Measurements from ENCODE around the gene FZR1.

DNA sequence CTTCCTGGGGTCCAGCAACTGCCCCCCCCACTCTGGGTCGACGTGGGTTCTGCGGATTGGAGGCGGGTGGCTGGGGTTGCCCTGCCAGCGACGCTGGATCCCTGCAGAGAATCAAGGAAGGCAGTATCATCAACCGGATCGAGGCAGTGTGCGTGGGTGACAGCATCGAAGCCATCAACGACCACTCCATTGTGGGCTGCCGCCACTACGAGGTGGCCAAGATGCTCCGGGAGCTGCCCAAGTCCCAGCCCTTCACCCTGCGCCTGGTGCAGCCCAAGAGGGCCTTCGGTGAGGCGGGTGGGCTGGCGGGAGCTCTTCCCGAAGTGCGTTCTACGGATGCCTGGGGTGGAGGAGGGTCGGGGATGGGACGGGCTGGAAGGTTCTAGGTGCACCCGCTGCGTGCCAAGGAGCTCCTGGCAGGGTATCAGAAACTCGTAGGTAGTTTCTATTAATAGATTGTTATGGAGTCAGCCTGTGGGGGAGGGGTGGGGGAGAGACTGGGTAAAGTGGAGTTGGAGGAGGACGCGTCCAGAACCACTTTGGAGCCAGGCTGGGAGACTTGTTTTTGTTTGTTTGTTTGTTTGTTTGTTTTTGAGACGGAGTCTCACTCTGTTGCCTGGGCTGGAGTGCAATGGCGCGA, 80.7 kb downstream of the FZR1 start:
- TF ChIP-seq RAD21 (IDR thresholded peaks at IDR 0.05; ENCODE audit: low read length): no peak
- TF ChIP-seq NFE2L2 (IDR thresholded peaks at IDR 0.05; ENCODE audit: low read depth, low read length): no peak
- TF ChIP-seq POLR2A (IDR thresholded peaks at IDR 0.05; ENCODE audit: low read depth, low read length): no peak
- TF ChIP-seq FOS (IDR thresholded peaks at IDR 0.05; ENCODE audit: low read depth, low read length): no peak
- no peak for TF ChIP-seq CTCF (conservative IDR thresholded peaks at IDR 0.05; ENCODE audit: low read depth, low read length)
- TF ChIP-seq MAZ (IDR thresholded peaks at IDR 0.05; ENCODE audit: borderline replicate concordance, low read depth, low read length): no peak

All from IMR-90 (cell line).